PC-3 (cell line): ENCODE measurements around the gene ALX3. TPM values are rescaled to one million over a fixed set of nuclear protein-coding genes. Genes with fewer than 3 reads are reported as not detected.

Experiments
- ATAC-seq: fragments of 200-7000 bp; cut with Tn5 transposase; 2 replicates; pipeline ENCODE4 v1.9.1; 2020; ENCODE audit warnings: mild to moderate bottlenecking, moderate library complexity
- BruUV-seq: library from RNA; stranded (reverse); fragments of 400-500 nt; replicated peaks from 2 replicates; lab custom pipeline; 2021; lab: Mats Ljungman, UMichigan
- CTCF ChIA-PET: fragments of 300-600 bp; sonication (Branson Sonifier 250); formaldehyde crosslinking; loops from one replicate; lab custom pipeline; 2022; ENCODE audit warnings: antibody characterized with exemption; lab: Charles Lee
- POLR2A ChIA-PET: fragments of 300-600 bp; sonication (Branson Sonifier 250); formaldehyde crosslinking; loops from one replicate; lab custom pipeline; 2022; ENCODE audit warnings: antibody characterized with exemption; ENCODE audit not compliant: unreplicated experiment; lab: Charles Lee
- DNase-seq: peaks from one replicate; pipeline ENCODE4 v3.0.0-alpha.2; 2015
- H2AFZ ChIP-seq: fragments of 300-600 bp; sonication (generic); 2 replicates; pipeline ENCODE4 v1.6.0; 2016; ENCODE audit warnings: antibody characterized with exemption, low read length
- H3F3A ChIP-seq: fragments of 300-600 bp; sonication (generic); one replicate; pipeline ENCODE4 v1.6.0; 2017; ENCODE audit warnings: antibody characterized with exemption, low read length, control low read depth, mild to moderate bottlenecking; ENCODE audit not compliant: unreplicated experiment
- H3K27ac ChIP-seq: fragments of 300-600 bp; sonication (generic); 2 replicates; pipeline ENCODE4 v1.5.1; 2016; ENCODE audit warnings: mild to moderate bottlenecking, low read length
- H3K27me3 ChIP-seq: fragments of 300-600 bp; sonication (generic); 2 replicates; pipeline ENCODE4 v1.6.1; 2016; ENCODE audit warnings: low read length, mixed read lengths
- H3K36me3 ChIP-seq: fragments of 300-600 bp; sonication (generic); 2 replicates; pipeline ENCODE4 v1.6.1; 2016; ENCODE audit warnings: low read depth, mixed run types, low read length, mixed read lengths
- H3K4me1 ChIP-seq: fragments of 300-600 bp; sonication (generic); 2 replicates; pipeline ENCODE4 v1.5.1; 2016; ENCODE audit warnings: low read length; ENCODE audit not compliant: insufficient read depth
- H3K4me2 ChIP-seq: fragments of 300-600 bp; sonication (generic); 2 replicates; pipeline ENCODE4 v1.6.0; 2016; ENCODE audit warnings: low read length
- H3K4me3 ChIP-seq: fragments of 300-600 bp; sonication (generic); 2 replicates; pipeline ENCODE4 v1.5.1; 2016; ENCODE audit warnings: mild to moderate bottlenecking, low read length, mixed read lengths
- H3K79me2 ChIP-seq: fragments of 300-600 bp; sonication (generic); 2 replicates; pipeline ENCODE4 v1.6.1; 2017; ENCODE audit warnings: low read length, mixed read lengths
- H3K9ac ChIP-seq: fragments of 300-600 bp; sonication (generic); 2 replicates; pipeline ENCODE4 v1.6.0; 2016; ENCODE audit warnings: mild to moderate bottlenecking, low read length
- H3K9me2 ChIP-seq: fragments of 300-600 bp; sonication (generic); replicated peaks from 2 replicates; pipeline ENCODE4 v1.6.1; 2016; ENCODE audit warnings: mixed run types, low read length, mixed read lengths
- H3K9me3 ChIP-seq: fragments of 300-600 bp; sonication (generic); 2 replicates; pipeline ENCODE4 v1.6.1; 2016; ENCODE audit warnings: low read length, mixed read lengths
- H4K20me1 ChIP-seq: fragments of 300-600 bp; sonication (generic); 2 replicates; pipeline ENCODE4 v1.6.1; 2016; ENCODE audit warnings: low read length, mixed read lengths
- CTCF ChIP-seq: fragments of 300-600 bp; sonication (generic); conservative IDR thresholded peaks from 2 replicates; pipeline ENCODE4 v1.5.1; 2017; ENCODE audit warnings: antibody characterized with exemption, low read depth, mild to moderate bottlenecking, low read length
- EZH2 ChIP-seq: fragments of 300-600 bp; sonication (generic); IDR thresholded peaks from one replicate; pipeline ENCODE4 v1.6.1; 2017; ENCODE audit warnings: antibody characterized with exemption, mild to moderate bottlenecking, low read length; ENCODE audit not compliant: unreplicated experiment
- EZH2phosphoT487 ChIP-seq: fragments of 300-600 bp; sonication (generic); IDR thresholded peaks from 2 replicates; pipeline ENCODE4 v1.6.1; 2018; ENCODE audit warnings: mild to moderate bottlenecking, antibody characterized with exemption, low read length, borderline replicate concordance
- intact Hi-C: fragments of 100-400 bp; cut with micrococcal nuclease; formaldehyde crosslinking; loops from 2 replicates; pipeline ENCODE4 v1.9.0; 2023
- total RNA-seq: library from RNA; depleted of rRNA; stranded (reverse); fragments of >200 nt; gene quantifications from 2 replicates; pipeline ENCODE4 v1.2.3, GENCODE V29; 2014

The ALX3 gene
- total RNA-seq, 1 experiment from 2014 or later = not detected

GRCh38 chr1:110067893-110068645 lies 2.4 kb downstream of the ALX3 start:
- Histone ChIP-seq H3K4me3 (no peak overlapping the region), H3K9me2 (no peaks in the 10 kb centered on the region), H3K27me3 (no peaks in the 10 kb centered on the region), H4K20me1 (no peaks in the 10 kb centered on the region), H3F3A (no peaks in the 10 kb centered on the region), H3K27ac (no peak overlapping the region), H3K9ac (no peak overlapping the region), H2AFZ (no peak overlapping the region), H3K4me1 (no peaks in the 10 kb centered on the region), H3K79me2 (no peaks in the 10 kb centered on the region), H3K4me2 (no peak overlapping the region), H3K9me3 (no peaks in the 10 kb centered on the region), H3K36me3 (no peaks in the 10 kb centered on the region)
- intact Hi-C loops = no loop called here
- ATAC-seq (no peak), DNase-seq (no peak)
- POLR2A ChIA-PET = no interaction called here
- BruUV-seq = no TSS peak
- CTCF ChIA-PET = no interaction called here
- no peak for TF ChIP-seq EZH2phosphoT487
- no peak for TF ChIP-seq EZH2
- TF ChIP-seq CTCF = no peak

DNA sequence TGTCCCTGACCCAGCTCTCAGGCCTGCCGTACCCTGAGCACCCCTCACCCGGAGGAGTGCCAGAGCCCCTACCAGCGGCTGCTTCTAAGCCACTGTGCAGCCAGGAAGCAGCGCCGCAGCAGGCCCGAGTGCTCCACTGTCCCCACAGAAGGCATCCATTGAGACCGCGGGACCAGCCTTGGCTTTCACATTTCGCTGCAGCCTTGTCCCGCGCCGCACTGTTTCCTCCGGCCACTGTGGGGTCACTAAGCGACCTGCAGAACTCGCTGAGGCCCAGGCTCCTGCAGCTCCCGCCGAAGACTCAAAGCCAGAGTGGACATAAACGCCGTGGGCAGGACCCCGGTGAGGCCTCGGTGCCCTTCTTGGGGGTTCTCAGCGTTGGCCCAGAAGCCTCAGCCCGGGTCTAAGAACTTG lies 3.0 kb downstream of the ALX3 start:
- Histone ChIP-seq H3K9ac (no peak overlapping the region), H3K36me3 (no peaks in the 10 kb centered on the region), H3K27me3 (no peaks in the 10 kb centered on the region), H3K27ac (no peak overlapping the region), H3K79me2 (no peaks in the 10 kb centered on the region), H3K4me1 (no peaks in the 10 kb centered on the region), H3K9me3 (no peaks in the 10 kb centered on the region), H3K9me2 (no peaks in the 10 kb centered on the region), H4K20me1 (no peaks in the 10 kb centered on the region), H3K4me3 (no peak overlapping the region), H3F3A (no peaks in the 10 kb centered on the region), H3K4me2 (no peak overlapping the region), H2AFZ (no peak overlapping the region)
- CTCF ChIA-PET = no interaction called here
- no peak for DNase-seq
- no peak for ATAC-seq
- POLR2A ChIA-PET = no interaction called here
- intact Hi-C loops = no loop called here
- no TSS peak for BruUV-seq
- TF ChIP-seq CTCF (no peak), EZH2 (no peak), EZH2phosphoT487 (no peak)

DNA sequence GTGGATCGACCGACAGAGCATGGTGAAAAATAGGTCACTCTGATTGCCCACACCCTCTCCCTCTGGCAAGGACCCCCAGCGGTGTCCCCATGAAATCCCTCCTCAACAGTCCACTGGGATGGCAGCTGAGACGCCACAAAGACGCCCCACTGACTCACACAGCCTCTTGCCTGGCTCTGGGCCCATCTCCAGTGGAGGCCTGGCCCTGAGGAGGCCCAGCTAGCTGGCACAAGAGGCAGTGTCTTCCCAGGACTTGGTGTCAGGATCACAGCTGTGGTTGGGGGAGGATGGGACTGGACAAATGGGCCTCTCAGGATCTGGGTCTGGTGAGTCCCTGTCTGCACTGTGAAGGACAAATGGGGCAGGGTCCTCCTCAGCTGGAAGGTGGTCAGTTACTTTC lies 4.6 kb downstream of the ALX3 start:
- ChIA-PET POLR2A (no interaction called here), CTCF (interaction anchor here (0.7 kb wide), 1 partner anchor 13 kb away, joined by 3 read pairs; no protein-coding TSS in a partner anchor)
- Histone ChIP-seq H2AFZ (no peak overlapping the region), H3K27me3 (no peaks in the 10 kb centered on the region), H3K36me3 (no peaks in the 10 kb centered on the region), H4K20me1 (no peaks in the 10 kb centered on the region), H3K79me2 (no peaks in the 10 kb centered on the region), H3F3A (no peaks in the 10 kb centered on the region), H3K4me1 (no peaks in the 10 kb centered on the region), H3K9me2 (no peaks in the 10 kb centered on the region), H3K27ac (no peak overlapping the region), H3K9ac (no peak overlapping the region), H3K4me2 (no peak overlapping the region), H3K9me3 (no peaks in the 10 kb centered on the region), H3K4me3 (no peak overlapping the region)
- DNase-seq = no peak
- intact Hi-C loops = no loop called here
- no peak for ATAC-seq
- TF ChIP-seq EZH2 = no peak
- no peak for TF ChIP-seq CTCF
- TF ChIP-seq EZH2phosphoT487 = no peak
- BruUV-seq = no TSS peak
